Heart left ventricle (tissue), 16 donors: ENCODE data around the gene ANGPTL2. TPM values are rescaled to one million over a fixed set of nuclear protein-coding genes. Genes with fewer than 3 reads are reported as not detected.

Source experiments
- ATAC-seq, 4 donors: fragments of 200-7000 bp; cut with Tn5 transposase; one replicate each; pipeline ENCODE4 v1.9.1; 2020 to 2022; ENCODE audit warnings: moderate library complexity in 4 of 4, mild to moderate bottlenecking in 3 of 4, moderate number of reproducible peaks in 1 of 4
- DNase-seq, 5 donors: peaks; one replicate each; pipeline ENCODE4 v3.0.0-alpha.2; 2020
- H3K27ac ChIP-seq, 12 donors: fragments of 200-600 bp; sonication (generic) in 4 of 12; one replicate each; pipeline versions ENCODE4 v1.5.0 to v1.8.0; 2016 to 2022; ENCODE audit warnings: mild to moderate bottlenecking in 2 of 12
- H3K27me3 ChIP-seq, 9 donors: fragments of 200-600 bp; sonication (generic) in 2 of 9; one replicate each; pipeline versions ENCODE4 v1.5.1 to v1.8.0; 2016 to 2022; ENCODE audit warnings: mild to moderate bottlenecking in 3 of 9
- H3K36me3 ChIP-seq, 9 donors: fragments of 200-600 bp; sonication (generic) in 2 of 9; one replicate each; pipeline versions ENCODE4 v1.5.0 to v1.8.0; 2018 to 2022; ENCODE audit warnings: mild to moderate bottlenecking in 2 of 9
- H3K4me1 ChIP-seq, 12 donors: fragments of 200-600 bp; sonication (generic) in 4 of 12; one replicate each; pipeline versions ENCODE4 v1.5.0 to v1.8.0; 2016 to 2022; ENCODE audit warnings: mild to moderate bottlenecking in 3 of 12
- H3K4me3 ChIP-seq, 12 donors: fragments of 200-600 bp; sonication (generic) in 4 of 12; one replicate each; pipeline versions ENCODE4 v1.5.0 to v1.8.0; 2017 to 2022; ENCODE audit warnings: mild to moderate bottlenecking in 9 of 12, moderate library complexity in 4 of 12
- H3K9me3 ChIP-seq, 12 donors: fragments of 200-600 bp; sonication (generic) in 4 of 12; one replicate each; pipeline versions ENCODE4 v1.5.0 to v1.8.0; 2016 to 2022; ENCODE audit warnings: mild to moderate bottlenecking in 1 of 12
- CTCF ChIP-seq, 12 donors: fragments of 200-600 bp; sonication (generic) in 4 of 12; IDR thresholded peaks; one replicate each; pipeline versions ENCODE4 v1.5.0 to v1.8.0; 2018 to 2022; ENCODE audit warnings: antibody characterized with exemption in 12 of 12, mild to moderate bottlenecking in 5 of 12
- POLR2A ChIP-seq, 2 donors: fragments of 450-650 bp; IDR thresholded peaks; one replicate each; pipeline ENCODE4 v1.6.1; 2017; ENCODE audit warnings: antibody characterized with exemption in 2 of 2, mild to moderate bottlenecking in 2 of 2, moderate library complexity in 2 of 2
- WGBS, 4 donors: extraction: QIAGEN DNeasy Blood & Tissue Kit in 2 of 4; methylation state at CpG; one replicate each; pipeline versions ENCODE4 v1.1.5 to v1.1.7; 2013 to 2018; 5-methylcytosine and 5-hydroxymethylcytosine counted together
- intact Hi-C, 10 donors: fragments of 100-400 bp; cut with DNase I; formaldehyde crosslinking; loops; one replicate each; pipeline versions ENCODE4 v1.11.1 to v1.14.2; 2022
- polyA plus RNA-seq, 2 donors: library from polyadenylated mRNA; stranded (reverse); fragments of 200-250 nt; gene quantifications; one replicate each; pipeline ENCODE4 v1.2.3, GENCODE V29; 2013
- total RNA-seq, 9 donors: library from RNA; depleted of rRNA in 2 of 9; stranded (reverse); fragments of >200 nt in 2 of 9; fragmentation: NEBNext Ultra II Directional in 3 of 9; extraction: Animal tissue kit (Norgen Biotek cat#: 25700) in 3 of 9; gene quantifications; one replicate each; pipeline versions ENCODE4 v1.1.0 to v1.2.4, GENCODE V29; 2016 to 2023
- donor health status: ischemic (EF 13 %, LVEDD 7.1; RV severe dilation, severe dysfunction).
- donor health status: healthy with polysubstance abuse.
- donor health status: DM: no; HTN: yes; CAD: no.
- donor health status: DM: no; HTN: no; CAD: no.
- donor health status: ischemic (EF 25% LVEDD 6.9; RV normal size, moderate dysfunction).
- donor health status: ischemic (EF 25% LVEDD 5.7; RV mildly dilated, moderate dysfunction).
- donor health status: healthy.
- donor health status: DM: yes; HTN: yes; CAD: no.
- donor health status: ischemic (EF 35%, LVEDD 5.7; RV mildly dilated, moderate dysfunction).
- donor health status: nonischemic (EF 11% LVEDD 7.7; RV severe dilation, severe dysfunction).
- donor health status: DM: yes; HTN: yes; CAD: no.
- donor health status: PGD.
- donor health status: ischemic (EF 29% LVEDD 5.4; RV normal size, mild dysfunction).
- donor health status: nonischemic (EF 23%, LVEDD 6.1; RV moderate dilation, normal function).

Gene ANGPTL2
- total and polyA plus RNA-seq, 11 donors, result 17.0 to 92.5 (median 45.8) TPM

- DNase-seq, result no peak
- Histone ChIP-seq H3K27me3 (no peaks in the 10 kb centered on the region), H3K4me3 (no peak overlapping the region), H3K4me1 (peaks cover 0 to 12% (median 2%) of the 10 kb centered on the region in 12 donors), H3K9me3 (no peaks in the 10 kb centered on the region), H3K36me3 (peaks cover 0 to 5% (median 0%) of the 10 kb centered on the region in 9 donors), H3K27ac (no peak overlapping the region)
- WGBS, 4 donors, result 74 to 95% (median 75%) methylated on average over 5 of the region's 5 CpGs
- TF ChIP-seq POLR2A (IDR thresholded peaks at IDR 0.05) (no peak), CTCF (IDR thresholded peaks at IDR 0.05) (no peak)
- ATAC-seq, result no peak
- intact Hi-C loops, result loop anchor here in 1 of 10 donors (10.0 kb wide), 1 partner anchor 125 kb away; no protein-coding TSS in a partner anchor
Measured at GRCh38 chr9:127169575-127169883, 47.1 kb upstream of the ANGPTL2 start.

DNA sequence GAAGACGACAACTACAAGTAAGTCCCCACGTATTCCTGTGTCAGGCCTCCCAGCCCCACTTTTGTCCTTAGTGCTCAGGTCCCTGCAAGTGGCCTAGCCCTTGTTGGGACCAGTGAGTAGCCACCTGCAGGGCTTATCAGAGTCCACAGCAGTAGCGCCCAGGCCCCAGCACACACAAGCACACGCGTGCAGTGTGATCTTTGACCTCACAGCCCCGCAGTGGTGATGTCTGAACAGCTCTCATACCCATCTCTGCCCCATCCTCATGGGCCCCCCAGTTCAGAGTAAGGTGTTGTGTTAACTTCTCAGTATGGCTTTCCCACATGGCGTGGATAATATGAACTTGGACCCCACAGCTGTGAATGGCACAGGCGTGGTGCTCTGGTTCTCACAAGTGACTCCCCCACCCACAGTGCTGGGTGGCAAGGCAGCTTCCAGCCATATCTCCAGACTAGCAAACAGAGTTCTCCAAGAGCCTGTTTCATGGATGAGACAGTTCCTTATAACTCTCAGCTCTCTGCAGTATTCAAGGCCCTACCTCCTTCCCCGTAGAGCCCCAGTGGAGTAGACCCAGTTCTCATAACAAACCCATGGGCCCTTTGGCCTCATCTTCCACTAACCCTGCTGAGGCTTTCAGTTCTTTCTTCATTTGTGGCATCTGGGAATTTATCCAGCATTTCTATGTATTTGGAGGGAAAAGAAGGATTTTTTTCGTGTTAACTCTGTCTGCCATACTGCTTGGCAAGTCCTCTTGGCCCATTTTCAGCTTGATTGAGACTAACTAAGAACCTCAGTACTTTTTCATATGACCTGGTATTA lies 46.5 kb upstream of the ANGPTL2 start:
- H3K4me3 ChIP-seq, result no peak overlapping the region
- peaks cover 0 to 10% (median 3%) of the 10 kb centered on the region in 12 donors for H3K4me1 ChIP-seq
- intact Hi-C loops, result loop anchor here in 1 of 10 donors (10.0 kb wide), 1 partner anchor 124 kb away; no protein-coding TSS in a partner anchor
- H3K27me3 ChIP-seq, result no peaks in the 10 kb centered on the region
- ATAC-seq (no peak), DNase-seq (peak in 1 of 5 donors; percentile 12)
- peaks cover 0 to 5% (median 0%) of the 10 kb centered on the region in 9 donors for H3K36me3 ChIP-seq
- no peaks in the 10 kb centered on the region for H3K9me3 ChIP-seq
- no peak for TF ChIP-seq POLR2A (IDR thresholded peaks at IDR 0.05)
- no peak for TF ChIP-seq CTCF (IDR thresholded peaks at IDR 0.05)
- 92 to 95% (median 93%) methylated on average over 9 to 10 of the region's 10 CpGs for WGBS, 4 donors
- H3K27ac ChIP-seq, result no peak overlapping the region

DNA sequence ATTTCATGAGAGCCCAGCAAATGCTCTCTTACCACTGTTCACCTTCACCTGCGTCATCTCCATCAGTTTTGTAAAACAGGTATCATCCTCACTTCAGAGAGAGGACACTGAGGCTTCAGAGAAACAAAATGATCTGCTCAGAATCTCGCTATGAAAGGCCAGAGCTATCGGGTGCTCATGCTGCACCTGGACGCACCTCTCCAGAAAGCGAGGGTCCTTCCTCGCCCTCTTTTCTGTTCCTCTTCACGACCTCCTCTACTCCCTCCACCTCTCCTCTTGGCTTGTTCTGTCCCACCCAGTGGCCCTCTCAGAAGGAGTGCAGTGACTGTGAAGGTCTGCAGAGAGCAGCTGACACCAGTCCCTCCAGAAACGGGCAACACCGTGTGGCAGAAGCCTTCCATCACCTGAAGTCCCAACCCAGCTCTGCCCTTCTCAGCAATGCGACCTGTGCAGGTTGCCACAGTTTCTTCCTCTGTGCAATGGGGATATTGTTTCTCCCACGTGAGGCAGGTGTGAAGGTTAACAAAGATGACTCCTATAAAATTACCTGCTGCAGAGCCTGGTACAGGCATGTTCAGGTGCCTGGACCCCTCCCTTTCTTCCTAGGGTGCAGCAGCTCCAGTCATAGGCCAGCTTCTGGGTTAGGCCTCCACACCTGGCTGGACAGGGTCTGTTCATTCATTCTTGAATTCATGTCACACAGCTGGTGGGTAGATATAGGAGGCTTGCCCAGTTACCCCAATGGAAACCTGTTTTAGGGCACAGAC lies 45.3 kb upstream of the ANGPTL2 start:
- no peak for TF ChIP-seq CTCF (IDR thresholded peaks at IDR 0.05)
- TF ChIP-seq POLR2A (IDR thresholded peaks at IDR 0.05), result no peak
- no peak for ATAC-seq
- H3K27ac ChIP-seq, result no peak overlapping the region
- peaks cover 0 to 22% (median 14%) of the 10 kb centered on the region in 12 donors for H3K4me1 ChIP-seq
- H3K36me3 ChIP-seq, result peaks cover 0 to 5% (median 0%) of the 10 kb centered on the region in 9 donors
- H3K4me3 ChIP-seq, result no peak overlapping the region
- no peaks in the 10 kb centered on the region for H3K27me3 ChIP-seq
- H3K9me3 ChIP-seq, result no peaks in the 10 kb centered on the region
- no peak for DNase-seq
- WGBS, 4 donors, result 95 to 97% (median 96%) methylated on average over 11 of the region's 11 CpGs
- intact Hi-C loops, result loop anchor here in 1 of 10 donors (10.0 kb wide), 1 partner anchor 123 kb away; no protein-coding TSS in a partner anchor
